Right atrium auricular region (tissue), 2 donors: ENCODE results near the gene AHNAK. TPM values are rescaled to one million over a fixed set of nuclear protein-coding genes. Genes with fewer than 3 reads are reported as not detected.

Source experiments
- DNase-seq: peaks from one replicate; pipeline ENCODE4 v3.0.0-alpha.2; 2019; ENCODE audit warnings: low spot score
- H3K27ac ChIP-seq, 2 donors: fragments of 200-600 bp; sonication (generic); 1 replicate in 1 of 2; 2 replicates in 1 of 2; pipeline ENCODE4 v1.5.1; 2016 to 2019
- H3K27me3 ChIP-seq, 2 donors: fragments of 200-600 bp; sonication (generic); one replicate each; pipeline versions ENCODE4 v1.5.1 to v1.6.0; 2017 to 2019
- H3K36me3 ChIP-seq: fragments of 200-600 bp; sonication (generic); one replicate; pipeline ENCODE4 v1.5.1; 2016
- H3K4me1 ChIP-seq, 2 donors: fragments of 200-600 bp; sonication (generic); one replicate each; pipeline versions ENCODE4 v1.5.1 to v1.6.0; 2017 to 2019
- H3K4me3 ChIP-seq, 2 donors: fragments of 200-600 bp; sonication (generic); 1 replicate in 1 of 2; 2 replicates in 1 of 2; pipeline ENCODE4 v1.5.1; 2017 to 2019; ENCODE audit warnings: mild to moderate bottlenecking in 1 of 2, moderate library complexity in 1 of 2
- H3K9me3 ChIP-seq, 2 donors: fragments of 200-600 bp; sonication (generic); one replicate each; pipeline ENCODE4 v1.5.1; 2019
- total RNA-seq, 2 donors: library from RNA; depleted of rRNA; stranded (reverse); fragments of >200 nt; gene quantifications; one replicate each; pipeline ENCODE4 v1.1.0, GENCODE V29; 2016
- TF ChIP-seq, protein P1 (sequence below), 2 donors: fragments of 200-600 bp; sonication (generic); IDR thresholded peaks; one replicate each; pipeline ENCODE4 v1.5.1; 2019; ENCODE audit warnings: antibody characterized with exemption in 2 of 2

The AHNAK gene
- total RNA-seq, 2 donors from 2014 or later, result 270 to 441 TPM

DNA sequence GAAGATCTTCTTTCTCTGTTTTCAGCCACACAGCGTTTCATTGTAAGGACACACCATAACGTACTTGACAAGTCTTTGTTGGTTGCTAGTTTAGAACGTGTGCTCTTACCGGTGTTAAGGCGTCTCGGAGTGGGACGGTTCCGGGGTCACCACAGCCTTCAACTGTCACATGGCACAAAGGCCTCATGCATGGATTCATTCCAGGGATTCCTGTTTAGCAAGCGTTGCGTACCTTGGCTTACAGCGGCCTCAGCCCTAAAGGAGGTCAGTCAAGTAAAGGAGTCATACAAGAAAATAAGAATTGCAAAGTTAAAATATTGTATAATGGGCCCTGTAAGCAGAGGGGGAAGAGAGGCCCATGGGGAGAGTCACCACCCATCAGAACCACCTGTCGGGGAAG, 130.0 kb downstream of the AHNAK start:
- no peak overlapping the region for H3K4me3 ChIP-seq
- no peak for DNase-seq
- TF ChIP-seq, protein P1, sequence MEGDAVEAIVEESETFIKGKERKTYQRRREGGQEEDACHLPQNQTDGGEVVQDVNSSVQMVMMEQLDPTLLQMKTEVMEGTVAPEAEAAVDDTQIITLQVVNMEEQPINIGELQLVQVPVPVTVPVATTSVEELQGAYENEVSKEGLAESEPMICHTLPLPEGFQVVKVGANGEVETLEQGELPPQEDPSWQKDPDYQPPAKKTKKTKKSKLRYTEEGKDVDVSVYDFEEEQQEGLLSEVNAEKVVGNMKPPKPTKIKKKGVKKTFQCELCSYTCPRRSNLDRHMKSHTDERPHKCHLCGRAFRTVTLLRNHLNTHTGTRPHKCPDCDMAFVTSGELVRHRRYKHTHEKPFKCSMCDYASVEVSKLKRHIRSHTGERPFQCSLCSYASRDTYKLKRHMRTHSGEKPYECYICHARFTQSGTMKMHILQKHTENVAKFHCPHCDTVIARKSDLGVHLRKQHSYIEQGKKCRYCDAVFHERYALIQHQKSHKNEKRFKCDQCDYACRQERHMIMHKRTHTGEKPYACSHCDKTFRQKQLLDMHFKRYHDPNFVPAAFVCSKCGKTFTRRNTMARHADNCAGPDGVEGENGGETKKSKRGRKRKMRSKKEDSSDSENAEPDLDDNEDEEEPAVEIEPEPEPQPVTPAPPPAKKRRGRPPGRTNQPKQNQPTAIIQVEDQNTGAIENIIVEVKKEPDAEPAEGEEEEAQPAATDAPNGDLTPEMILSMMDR (IDR thresholded peaks at IDR 0.05), result no peak
- H3K9me3 ChIP-seq, result no peaks in the 10 kb centered on the region
- H3K4me1 ChIP-seq, result peaks cover 0 to 13% of the 10 kb centered on the region in 2 donors
- H3K36me3 ChIP-seq, result no peaks in the 10 kb centered on the region
- no peak overlapping the region for H3K27ac ChIP-seq
- H3K27me3 ChIP-seq, result no peaks in the 10 kb centered on the region

DNA sequence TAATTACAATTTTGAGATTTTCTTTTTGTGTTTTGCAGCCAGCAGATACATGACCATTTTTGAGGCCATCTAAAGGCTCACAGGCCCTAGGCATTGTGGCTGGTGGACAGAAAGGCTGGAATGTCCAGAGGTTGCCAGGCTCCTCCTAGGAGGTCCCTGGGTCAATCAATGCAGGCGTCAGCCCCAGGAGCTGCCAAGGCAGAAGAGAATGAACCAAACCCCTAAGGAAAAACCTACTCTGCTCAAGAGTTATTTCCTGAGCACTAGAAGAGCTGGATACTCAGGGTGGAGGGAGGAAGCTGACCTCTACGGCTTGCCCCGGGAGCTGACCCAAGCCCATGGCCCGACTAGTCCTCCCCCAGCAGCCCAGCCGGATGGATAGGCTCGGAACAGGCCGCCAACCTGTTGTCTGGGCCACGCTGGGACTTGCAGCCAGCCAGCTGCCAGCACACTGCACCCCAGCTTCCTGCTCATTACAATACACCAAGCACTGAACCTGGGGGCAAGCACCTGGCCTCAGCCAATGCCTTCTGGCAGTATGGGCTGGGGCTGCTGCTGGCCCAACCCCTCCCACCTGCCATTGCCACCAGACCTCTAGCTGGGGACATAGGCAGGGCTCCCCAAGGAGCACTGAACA, 133.4 kb downstream of the AHNAK start:
- no peaks in the 10 kb centered on the region for H3K27me3 ChIP-seq

DNA sequence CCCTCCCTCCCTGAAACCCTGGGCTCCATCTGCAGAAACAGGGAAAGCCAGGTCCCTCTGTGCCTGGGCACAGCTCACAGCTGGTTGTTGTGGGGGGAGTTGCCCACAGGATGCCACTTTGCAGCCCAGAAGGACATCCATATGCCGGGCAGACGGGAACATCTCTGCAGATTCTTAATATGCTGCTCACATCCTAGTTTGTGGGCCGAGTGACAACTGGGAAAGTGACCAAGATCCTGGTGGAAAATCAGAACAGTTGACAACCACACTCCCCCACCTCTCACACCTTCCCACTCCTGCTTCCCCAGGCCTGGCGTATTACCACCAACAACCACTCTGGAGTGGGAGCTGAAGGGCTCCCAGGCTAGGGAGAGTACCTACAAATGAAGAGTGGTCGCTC, 135.1 kb downstream of the AHNAK start:
- TF ChIP-seq, protein P1 (IDR thresholded peaks at IDR 0.05), result no peak
- Histone ChIP-seq H3K27ac (no peak overlapping the region), H3K27me3 (no peaks in the 10 kb centered on the region), H3K4me1 (no peaks in the 10 kb centered on the region), H3K4me3 (no peak overlapping the region), H3K9me3 (no peaks in the 10 kb centered on the region), H3K36me3 (no peaks in the 10 kb centered on the region)
- no peak for DNase-seq

More for the DNA sequence above, 133.4 kb downstream of the AHNAK start:
- no peak overlapping the region for H3K4me3 ChIP-seq
- no peak overlapping the region for H3K27ac ChIP-seq
- TF ChIP-seq, protein P1 (IDR thresholded peaks at IDR 0.05), result no peak
- no peak for DNase-seq
- H3K4me1 ChIP-seq, result no peaks in the 10 kb centered on the region
- H3K9me3 ChIP-seq, result no peaks in the 10 kb centered on the region
- H3K36me3 ChIP-seq, result no peaks in the 10 kb centered on the region

DNA sequence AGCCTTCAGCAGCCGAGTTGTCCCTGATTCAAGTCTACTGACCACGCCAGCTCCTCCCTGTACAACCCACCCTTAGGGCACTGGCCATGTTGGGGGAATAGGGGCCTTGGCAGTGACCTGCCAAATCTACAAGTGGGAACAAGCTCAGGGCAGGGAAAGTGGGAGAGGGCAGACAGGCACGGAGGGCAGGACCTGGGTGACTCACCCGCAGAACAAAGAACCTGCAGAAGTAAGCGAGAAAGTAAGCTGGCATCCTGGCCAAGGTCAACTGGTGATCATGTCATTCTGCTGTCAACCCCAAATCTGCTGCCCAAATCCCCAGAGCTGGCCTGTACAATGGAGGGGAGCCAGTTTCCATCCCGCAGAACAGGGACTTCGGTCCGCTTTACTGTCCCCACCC, 135.6 kb downstream of the AHNAK start:
- TF ChIP-seq, protein P1 (IDR thresholded peaks at IDR 0.05), result no peak
- Histone ChIP-seq H3K36me3 (no peaks in the 10 kb centered on the region), H3K27me3 (no peaks in the 10 kb centered on the region), H3K9me3 (no peaks in the 10 kb centered on the region), H3K27ac (no peak overlapping the region), H3K4me3 (no peak overlapping the region), H3K4me1 (no peaks in the 10 kb centered on the region)
- DNase-seq, result no peak

DNA sequence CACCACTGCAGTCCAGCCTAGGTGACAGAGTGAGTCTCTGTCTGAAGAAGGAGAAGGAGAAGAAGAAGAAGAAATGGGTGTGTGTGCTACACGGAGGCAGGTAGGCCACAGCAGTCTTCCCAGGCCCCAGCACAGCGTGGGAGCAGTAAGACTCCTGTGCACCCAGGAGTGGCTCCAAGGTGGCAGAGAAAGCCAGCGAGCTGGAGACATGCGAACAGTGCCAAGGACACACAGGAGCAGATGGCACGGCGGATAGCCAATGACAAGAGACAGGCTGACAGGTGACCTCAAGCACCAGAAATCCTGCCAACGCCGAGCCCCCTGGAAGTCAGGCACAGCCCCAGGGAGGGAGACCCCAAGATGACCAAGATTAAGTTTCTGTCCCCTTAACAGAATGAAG, 136.8 kb downstream of the AHNAK start:
- no peak for DNase-seq
- Histone ChIP-seq H3K9me3 (no peaks in the 10 kb centered on the region), H3K4me3 (no peak overlapping the region), H3K36me3 (no peaks in the 10 kb centered on the region), H3K27ac (no peak overlapping the region), H3K27me3 (no peaks in the 10 kb centered on the region), H3K4me1 (no peaks in the 10 kb centered on the region)
- TF ChIP-seq, protein P1 (IDR thresholded peaks at IDR 0.05), result no peak

DNA sequence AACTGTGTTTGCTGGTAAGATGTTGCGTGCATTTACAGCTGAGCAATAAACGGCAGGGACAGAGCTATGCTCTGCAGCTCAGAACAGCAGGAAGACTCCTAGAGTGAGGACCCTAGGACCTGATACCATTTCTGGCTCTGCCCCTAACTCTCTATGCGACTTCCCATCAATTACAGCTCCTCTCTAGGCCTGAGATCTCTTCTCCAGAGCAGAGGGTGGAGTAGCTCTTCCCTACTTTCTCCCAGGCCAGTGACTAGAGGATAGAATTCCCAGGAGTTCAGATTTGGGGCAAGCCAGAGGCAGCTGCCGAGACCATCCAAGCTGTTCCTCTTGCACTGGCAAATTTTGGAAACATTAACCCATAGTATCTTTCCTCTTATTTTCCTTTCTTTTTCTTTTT, 140.6 kb downstream of the AHNAK start:
- DNase-seq, result no peak
- Histone ChIP-seq H3K27me3 (no peaks in the 10 kb centered on the region), H3K9me3 (no peaks in the 10 kb centered on the region)

More for the DNA sequence above, 140.6 kb downstream of the AHNAK start:
- no peaks in the 10 kb centered on the region for H3K36me3 ChIP-seq
- H3K4me3 ChIP-seq, result no peak overlapping the region
- no peak overlapping the region for H3K27ac ChIP-seq
- peaks cover 0 to 19% of the 10 kb centered on the region in 2 donors for H3K4me1 ChIP-seq
- TF ChIP-seq, protein P1 (IDR thresholded peaks at IDR 0.05), result no peak
